Astrocyte (in vitro differentiated cells and primary cell): ENCODE measurements around the gene WDR54. TPM values are rescaled to one million over a fixed set of nuclear protein-coding genes. Genes with fewer than 3 reads are reported as not detected.

ENCODE experiments used
- DNase-seq: peaks from one replicate; pipeline ENCODE4 v3.0.0-alpha.2; 2010; ENCODE audit warnings: low read depth
- FAIRE-seq: peaks from 2 replicates; lab custom pipeline; 2011; peaks lifted over from hg19 to GRCh38; lab: Jason Lieb, UNC
- H2AFZ ChIP-seq: 2 replicates; pipeline ENCODE4 v1.6.0; 2012; ENCODE audit warnings: low read depth, low read length, inconsistent platforms
- H3K27ac ChIP-seq: 2 replicates; pipeline ENCODE4 v1.5.1; 2011; ENCODE audit warnings: low read depth, low read length, inconsistent platforms
- H3K27me3 ChIP-seq: 2 replicates; pipeline ENCODE4 v1.6.0; 2011; ENCODE audit warnings: low read length, inconsistent platforms; ENCODE audit not compliant: insufficient read depth
- H3K36me3 ChIP-seq: 2 replicates; pipeline ENCODE4 v1.5.1; 2011; ENCODE audit warnings: low read length, inconsistent platforms; ENCODE audit not compliant: insufficient read depth
- H3K4me1 ChIP-seq: 2 replicates; pipeline ENCODE4 v1.5.1; 2011; ENCODE audit warnings: low read length, inconsistent platforms; ENCODE audit not compliant: insufficient read depth
- H3K4me2 ChIP-seq: 2 replicates; pipeline ENCODE4 v1.6.0; 2012; ENCODE audit warnings: low read length, inconsistent platforms
- H3K4me3 ChIP-seq: 2 replicates; pipeline ENCODE4 v1.5.1; 2011; ENCODE audit warnings: low read depth, mild to moderate bottlenecking, low read length, inconsistent platforms; ENCODE audit not compliant: insufficient read depth
- H3K79me2 ChIP-seq: 2 replicates; pipeline ENCODE4 v1.6.0; 2012; ENCODE audit warnings: mild to moderate bottlenecking, low read length, inconsistent platforms; ENCODE audit not compliant: insufficient read depth
- H3K9ac ChIP-seq: 2 replicates; pipeline ENCODE4 v1.6.0; 2012; ENCODE audit warnings: mild to moderate bottlenecking, low read length, inconsistent platforms
- H3K9me3 ChIP-seq: 2 replicates; pipeline ENCODE4 v1.5.1; 2012; ENCODE audit warnings: low read depth, mild to moderate bottlenecking, low read length, inconsistent platforms; ENCODE audit not compliant: insufficient read depth
- H4K20me1 ChIP-seq: 2 replicates; pipeline ENCODE4 v1.6.0; 2012; ENCODE audit warnings: low read length, inconsistent platforms; ENCODE audit not compliant: insufficient read depth
- H3K27ac Mint-ChIP-seq: one replicate; pipeline ENCODE4 v1.8.0; 2021; ENCODE audit warnings: mild to moderate bottlenecking, mixed read lengths; ENCODE audit not compliant: unreplicated experiment
- H3K27me3 Mint-ChIP-seq: one replicate; pipeline ENCODE4 v1.8.0; 2021; ENCODE audit warnings: low read depth, mixed read lengths; ENCODE audit not compliant: unreplicated experiment
- H3K36me3 Mint-ChIP-seq: one replicate; pipeline ENCODE4 v1.8.0; 2021; ENCODE audit warnings: low read depth, mixed read lengths; ENCODE audit not compliant: unreplicated experiment
- H3K4me1 Mint-ChIP-seq: one replicate; pipeline ENCODE4 v1.8.0; 2021; ENCODE audit warnings: low read depth, mixed read lengths; ENCODE audit not compliant: unreplicated experiment
- H3K4me3 Mint-ChIP-seq: one replicate; pipeline ENCODE4 v1.8.0; 2021; ENCODE audit warnings: mild to moderate bottlenecking, moderate library complexity, mixed read lengths; ENCODE audit not compliant: unreplicated experiment
- H3K9me3 Mint-ChIP-seq: one replicate; pipeline ENCODE4 v1.8.0; 2021; ENCODE audit warnings: mild to moderate bottlenecking, mixed read lengths; ENCODE audit not compliant: unreplicated experiment
- EZH2 ChIP-seq: IDR thresholded peaks from 2 replicates; pipeline ENCODE4 v1.6.1; 2012; ENCODE audit warnings: mild to moderate bottlenecking, low read length, inconsistent platforms; ENCODE audit not compliant: insufficient read depth
- total RNA-seq: library from RNA; stranded (reverse); gene quantifications from 2 replicates; pipeline ENCODE4 v1.2.1, GENCODE V29; 2021
- TF ChIP-seq, protein P1 (sequence below): IDR thresholded peaks from 2 replicates; pipeline ENCODE4 v1.5.1; 2011; ENCODE audit warnings: low read depth, mild to moderate bottlenecking, inconsistent platforms, low read length, moderate library complexity; ENCODE audit not compliant: insufficient read depth

The WDR54 gene
- total RNA-seq, 1 donor from 2014 or later = 14.8 TPM

DNA sequence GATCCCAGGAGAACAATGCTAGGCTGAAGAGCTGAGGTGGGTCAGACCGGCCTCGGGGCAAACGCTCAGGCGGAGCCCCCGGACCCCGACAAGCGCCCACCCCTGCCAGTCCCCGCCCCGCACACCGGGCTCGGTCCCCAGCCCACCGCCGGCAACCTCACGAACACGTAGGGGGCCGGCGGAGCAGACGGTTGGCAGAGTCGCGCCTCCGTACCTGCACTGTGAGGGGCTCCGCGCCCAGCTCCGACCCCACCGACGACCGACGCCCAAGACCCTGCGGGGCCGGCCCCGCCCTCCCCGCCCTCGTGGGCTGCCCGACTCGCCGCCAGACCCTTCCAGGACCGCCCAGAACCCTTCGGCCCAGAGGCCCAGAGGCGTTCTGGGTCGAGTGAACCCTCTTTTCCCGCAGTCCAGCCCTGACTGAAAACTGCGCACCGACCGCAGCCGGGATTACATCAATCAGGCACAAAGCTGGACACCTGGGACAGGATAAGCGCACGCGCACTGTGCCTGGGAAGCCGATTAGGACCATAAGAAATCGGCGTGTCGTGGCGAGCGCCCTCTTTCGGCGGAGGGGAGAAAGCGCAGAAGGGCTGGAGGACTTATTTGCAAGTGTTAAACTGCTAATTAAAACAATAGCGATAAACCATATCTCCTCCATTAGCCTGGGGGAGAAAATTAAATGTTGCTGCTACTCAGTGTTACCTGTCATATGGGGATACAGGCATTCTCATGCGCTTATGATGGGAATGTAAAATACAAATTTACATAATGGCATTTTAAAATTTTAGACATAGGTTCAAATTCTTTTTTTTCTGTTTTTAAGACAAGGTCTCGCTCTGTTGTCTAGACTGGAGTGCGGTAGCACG is 29.7 kb upstream of the WDR54 start:
- peak overlapping the region; percentile 72 for H3K4me3 Mint-ChIP-seq
- peaks cover 4% of the 10 kb centered on the region for H3K4me1 Mint-ChIP-seq
- peak overlapping the region; percentile 99 for H3K27ac ChIP-seq
- H3K4me2 ChIP-seq = peak overlapping the region; percentile 92
- no peak for TF ChIP-seq EZH2
- TF ChIP-seq, protein P1, sequence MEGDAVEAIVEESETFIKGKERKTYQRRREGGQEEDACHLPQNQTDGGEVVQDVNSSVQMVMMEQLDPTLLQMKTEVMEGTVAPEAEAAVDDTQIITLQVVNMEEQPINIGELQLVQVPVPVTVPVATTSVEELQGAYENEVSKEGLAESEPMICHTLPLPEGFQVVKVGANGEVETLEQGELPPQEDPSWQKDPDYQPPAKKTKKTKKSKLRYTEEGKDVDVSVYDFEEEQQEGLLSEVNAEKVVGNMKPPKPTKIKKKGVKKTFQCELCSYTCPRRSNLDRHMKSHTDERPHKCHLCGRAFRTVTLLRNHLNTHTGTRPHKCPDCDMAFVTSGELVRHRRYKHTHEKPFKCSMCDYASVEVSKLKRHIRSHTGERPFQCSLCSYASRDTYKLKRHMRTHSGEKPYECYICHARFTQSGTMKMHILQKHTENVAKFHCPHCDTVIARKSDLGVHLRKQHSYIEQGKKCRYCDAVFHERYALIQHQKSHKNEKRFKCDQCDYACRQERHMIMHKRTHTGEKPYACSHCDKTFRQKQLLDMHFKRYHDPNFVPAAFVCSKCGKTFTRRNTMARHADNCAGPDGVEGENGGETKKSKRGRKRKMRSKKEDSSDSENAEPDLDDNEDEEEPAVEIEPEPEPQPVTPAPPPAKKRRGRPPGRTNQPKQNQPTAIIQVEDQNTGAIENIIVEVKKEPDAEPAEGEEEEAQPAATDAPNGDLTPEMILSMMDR = peak; percentile 99
- H3K36me3 Mint-ChIP-seq = no peaks in the 10 kb centered on the region
- H3K27ac Mint-ChIP-seq = peak overlapping the region; percentile 98
- H3K4me3 ChIP-seq = peak overlapping the region; percentile 92
- peak overlapping the region; percentile 98 for H3K9ac ChIP-seq
- peak overlapping the region; percentile 97 for H2AFZ ChIP-seq
- H3K27me3 Mint-ChIP-seq = no peaks in the 10 kb centered on the region
- peaks cover 39% of the 10 kb centered on the region for H4K20me1 ChIP-seq
- FAIRE-seq (no peak), DNase-seq (peak; percentile 58)
- no peaks in the 10 kb centered on the region for H3K27me3 ChIP-seq
- H3K9me3 Mint-ChIP-seq = no peaks in the 10 kb centered on the region
- H3K36me3 ChIP-seq = no peaks in the 10 kb centered on the region
- H3K9me3 ChIP-seq = no peaks in the 10 kb centered on the region
- H3K79me2 ChIP-seq = peaks cover 51% of the 10 kb centered on the region
- peaks cover 16% of the 10 kb centered on the region for H3K4me1 ChIP-seq

DNA sequence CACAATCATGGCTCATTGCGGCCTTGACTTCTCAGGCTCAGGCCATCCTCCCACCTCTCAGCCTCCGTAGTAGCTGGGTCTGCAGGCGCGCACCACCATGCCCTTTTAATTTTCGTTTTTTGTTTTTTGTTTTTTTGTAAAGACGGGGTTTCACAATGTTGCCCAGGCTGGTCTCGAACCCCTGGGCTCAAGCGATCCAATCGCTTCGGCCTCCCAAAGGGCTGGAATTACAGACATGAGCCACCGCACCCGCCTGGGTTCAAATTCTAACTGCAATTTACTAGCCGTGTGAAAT is 29.1 kb upstream of the WDR54 start:
- peak overlapping the region; percentile 92 for H3K4me3 ChIP-seq
- no peak overlapping the region for H3K27ac ChIP-seq
- no peak for FAIRE-seq
- H3K36me3 Mint-ChIP-seq = no peaks in the 10 kb centered on the region
- peaks cover 45% of the 10 kb centered on the region for H3K79me2 ChIP-seq
- no peaks in the 10 kb centered on the region for H3K9me3 ChIP-seq
- no peaks in the 10 kb centered on the region for H3K36me3 ChIP-seq
- H3K4me1 ChIP-seq = peaks cover 12% of the 10 kb centered on the region
- no peak for DNase-seq
- peak overlapping the region; percentile 97 for H2AFZ ChIP-seq
- TF ChIP-seq, protein P1 = no peak
- no peak for TF ChIP-seq EZH2
- peak overlapping the region; percentile 72 for H3K4me3 Mint-ChIP-seq
- H3K27me3 ChIP-seq = no peaks in the 10 kb centered on the region
- H3K27ac Mint-ChIP-seq = no peak overlapping the region
- peak overlapping the region; percentile 92 for H3K4me2 ChIP-seq
- H3K27me3 Mint-ChIP-seq = no peaks in the 10 kb centered on the region
- H3K4me1 Mint-ChIP-seq = peaks cover 4% of the 10 kb centered on the region
- H3K9ac ChIP-seq = peak overlapping the region; percentile 98
- H3K9me3 Mint-ChIP-seq = no peaks in the 10 kb centered on the region
- peaks cover 33% of the 10 kb centered on the region for H4K20me1 ChIP-seq

DNA sequence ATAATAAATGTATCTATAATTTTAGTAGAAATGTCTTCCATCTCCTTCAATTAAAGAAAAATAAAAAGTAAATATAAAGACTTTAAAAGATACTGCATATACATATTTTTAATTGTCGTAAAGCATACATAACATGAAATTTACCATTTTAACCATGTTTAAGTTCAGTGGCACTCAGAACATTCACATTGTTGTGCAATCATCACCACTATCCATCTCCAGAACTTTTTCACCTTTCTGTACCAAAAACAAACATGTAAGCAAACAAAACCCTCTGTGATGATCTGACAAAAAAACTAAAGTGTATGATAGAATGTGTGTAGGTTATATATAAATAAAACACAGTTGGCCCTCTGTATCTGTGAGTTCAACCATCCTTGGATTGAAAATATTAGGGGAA is 28.0 kb upstream of the WDR54 start:
- Histone ChIP-seq H2AFZ (no peak overlapping the region), H3K4me1 (peaks cover 5% of the 10 kb centered on the region), H3K9me3 (no peaks in the 10 kb centered on the region), H3K27ac (no peak overlapping the region), H3K9ac (no peak overlapping the region), H3K4me3 (no peak overlapping the region), H3K4me2 (no peak overlapping the region), H3K79me2 (peaks cover 33% of the 10 kb centered on the region), H3K36me3 (no peaks in the 10 kb centered on the region), H3K27me3 (no peaks in the 10 kb centered on the region), H4K20me1 (peaks cover 22% of the 10 kb centered on the region)
- TF ChIP-seq, protein P1 = no peak
- no peak for TF ChIP-seq EZH2
- H3K36me3 Mint-ChIP-seq = no peaks in the 10 kb centered on the region
- H3K9me3 Mint-ChIP-seq = no peaks in the 10 kb centered on the region
- H3K4me1 Mint-ChIP-seq = peaks cover 4% of the 10 kb centered on the region
- H3K27ac Mint-ChIP-seq = no peak overlapping the region
- no peaks in the 10 kb centered on the region for H3K27me3 Mint-ChIP-seq
- FAIRE-seq (no peak), DNase-seq (no peak)
- H3K4me3 Mint-ChIP-seq = no peak overlapping the region
